HG02642 (cell line): ENCODE measurements around the gene TMCO1.
A peak's percentile ranks its signal among the peaks of the same experiment; 100 is the strongest.
"Not testable (repeated sequence)": the region's sequence is repeated elsewhere in the genome, so short reads cannot be mapped to it uniquely, and the experiment has no call there.

Experiments used
- ATAC-seq: cut with Tn5 transposase; IDR thresholded peaks from one replicate; pipeline ENCODE4 v1.9.1; 2021; ENCODE audit warnings: mild to moderate bottlenecking; ENCODE audit not compliant: unreplicated experiment, poor library complexity

Gene TMCO1

DNA sequence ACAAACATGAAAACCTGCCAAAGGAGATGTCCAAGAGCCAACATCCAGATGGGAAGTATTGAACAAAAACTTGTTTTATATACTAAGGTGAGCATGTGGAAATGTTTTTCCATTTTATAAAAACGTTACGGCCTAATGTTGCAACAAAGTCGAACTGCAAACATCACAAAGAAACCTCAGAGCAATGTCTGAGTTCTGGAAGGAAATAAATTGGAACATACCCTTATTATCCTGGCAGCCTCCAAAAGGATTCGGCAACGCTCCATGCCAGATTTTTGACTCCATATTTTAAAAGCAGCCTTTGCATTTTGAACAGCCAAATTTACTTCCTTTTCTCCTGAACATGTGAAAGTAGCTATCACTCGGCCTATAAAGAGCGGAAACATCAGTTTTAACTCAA is 73.6 kb downstream of the TMCO1 start:
- no peak for ATAC-seq

DNA sequence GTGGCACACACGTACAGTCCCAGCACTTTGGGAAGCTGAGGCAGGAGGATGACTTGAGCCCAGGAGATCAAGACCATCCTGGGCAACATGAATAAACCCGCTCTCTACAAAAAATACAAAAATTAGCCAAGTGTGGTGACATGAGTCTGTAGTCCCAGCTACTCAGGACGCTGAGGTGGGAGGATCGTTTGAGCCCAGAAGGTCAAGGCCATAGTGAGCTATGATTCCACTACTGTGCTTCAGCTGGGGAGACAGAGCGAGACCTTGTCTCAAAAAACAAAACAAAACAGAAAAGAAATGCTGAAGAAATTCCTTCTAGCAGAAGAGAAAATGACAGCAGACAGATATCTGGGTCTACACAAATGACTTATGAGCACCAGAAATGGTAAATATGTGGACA is 80.6 kb downstream of the TMCO1 start:
- no peak for ATAC-seq

DNA sequence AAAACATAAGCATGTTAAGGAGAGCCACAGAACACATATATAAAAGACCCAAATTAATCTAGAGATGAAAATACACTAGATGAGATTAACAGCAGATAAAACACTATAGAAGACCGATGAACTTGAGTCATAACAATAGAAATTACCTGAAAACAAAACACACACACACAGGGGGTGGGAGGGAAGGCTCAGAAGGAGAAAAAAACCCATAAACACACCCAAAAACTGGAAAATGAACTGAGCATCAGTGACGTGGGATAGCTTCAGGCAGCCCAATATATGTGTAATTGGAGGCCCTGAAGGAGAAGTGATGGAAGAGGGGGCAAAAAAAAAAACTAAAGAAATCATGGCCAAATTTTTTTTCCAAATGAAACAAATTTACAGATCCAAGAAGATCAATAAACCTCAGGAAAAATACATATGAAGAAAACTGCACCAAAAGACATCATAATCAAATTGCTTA is 81.7 kb downstream of the TMCO1 start:
- ATAC-seq = peak; percentile 46

DNA sequence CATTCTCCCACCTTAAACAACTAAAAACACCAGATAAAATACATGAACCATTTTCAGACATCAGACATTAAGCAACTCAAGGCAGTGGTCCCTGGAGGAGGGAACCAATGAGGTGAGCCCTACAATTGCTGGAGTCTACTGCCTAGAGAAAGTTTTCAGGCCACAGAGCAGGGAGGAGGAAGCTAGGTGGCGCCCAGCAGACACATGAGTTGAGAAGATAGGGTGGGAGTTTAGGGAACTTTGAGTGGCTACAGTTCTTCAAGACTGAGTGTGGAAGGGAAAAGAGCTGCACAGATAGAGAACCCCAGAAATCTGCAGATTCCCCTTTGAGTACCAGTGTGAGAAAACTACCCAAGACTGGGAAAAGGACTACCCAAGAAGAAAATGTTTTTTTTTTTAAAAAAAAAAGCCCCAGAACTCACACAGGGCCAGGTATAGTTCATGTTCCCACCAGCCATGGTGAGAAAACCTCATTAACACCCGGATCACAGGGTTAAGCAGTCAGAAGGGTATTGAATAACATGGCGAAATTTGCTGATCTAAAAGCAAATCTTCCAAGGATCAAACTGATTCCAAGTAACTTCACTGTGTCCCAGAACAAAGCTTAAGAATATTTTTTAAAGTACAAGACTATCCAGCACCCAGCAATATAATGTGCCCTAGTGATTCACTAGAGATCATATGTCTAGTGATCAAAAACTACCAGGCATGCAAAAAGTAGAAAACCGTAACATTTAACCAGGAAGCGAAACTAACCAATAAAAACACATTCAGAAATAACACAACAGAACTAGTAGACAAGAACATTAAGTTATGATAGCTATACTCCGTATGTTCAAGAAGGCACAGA is 82.3 kb downstream of the TMCO1 start:
- peak; percentile 68 for ATAC-seq

DNA sequence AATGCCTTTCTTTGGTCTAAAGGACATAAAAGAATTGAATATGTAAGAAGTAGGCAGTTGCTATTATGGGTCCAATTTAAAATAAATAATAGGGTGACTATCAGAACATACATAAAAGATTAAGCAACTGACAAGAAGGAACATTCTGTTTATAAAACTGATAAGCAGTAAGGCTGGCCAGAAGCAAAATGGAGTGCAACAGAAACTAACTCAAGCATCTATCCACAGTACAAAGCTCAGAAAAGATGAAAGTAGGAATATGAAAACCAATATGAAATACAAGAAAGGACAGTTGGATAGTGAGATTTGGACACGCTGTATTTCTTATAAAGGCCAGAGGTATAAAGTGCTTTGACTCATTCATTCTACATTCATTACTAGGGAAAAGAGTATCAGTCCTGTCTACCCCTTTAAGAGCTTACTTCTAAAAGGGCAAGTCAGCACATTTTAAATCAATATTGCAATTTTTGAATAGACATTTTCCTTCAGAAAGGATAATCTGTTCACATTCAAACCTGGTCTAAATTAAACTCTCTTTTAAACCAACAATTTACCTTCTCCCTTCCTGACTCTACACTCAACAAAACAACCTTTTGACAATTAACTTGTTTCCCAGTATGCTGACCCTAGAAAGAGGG is 84.7 kb downstream of the TMCO1 start:
- ATAC-seq = no peak

DNA sequence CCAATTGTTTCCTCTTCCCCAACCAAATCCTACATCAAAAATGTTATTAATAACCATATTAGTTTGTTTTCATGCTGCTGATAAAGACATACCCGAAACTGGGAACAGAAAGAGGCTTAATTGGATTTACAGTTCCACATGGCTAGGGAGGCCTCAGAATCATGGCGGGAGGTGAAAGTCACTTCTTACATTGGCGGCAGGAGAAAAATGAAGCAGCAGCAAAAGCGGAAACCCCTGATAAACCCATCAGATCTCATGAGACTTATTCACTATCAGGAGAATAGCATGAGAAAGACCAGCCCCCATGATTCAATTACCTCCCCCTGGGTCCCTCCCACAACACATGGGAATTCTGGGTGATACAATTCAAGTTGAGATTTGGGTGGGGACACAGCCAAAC is 87.9 kb downstream of the TMCO1 start:
- ATAC-seq = not testable (repeated sequence)

DNA sequence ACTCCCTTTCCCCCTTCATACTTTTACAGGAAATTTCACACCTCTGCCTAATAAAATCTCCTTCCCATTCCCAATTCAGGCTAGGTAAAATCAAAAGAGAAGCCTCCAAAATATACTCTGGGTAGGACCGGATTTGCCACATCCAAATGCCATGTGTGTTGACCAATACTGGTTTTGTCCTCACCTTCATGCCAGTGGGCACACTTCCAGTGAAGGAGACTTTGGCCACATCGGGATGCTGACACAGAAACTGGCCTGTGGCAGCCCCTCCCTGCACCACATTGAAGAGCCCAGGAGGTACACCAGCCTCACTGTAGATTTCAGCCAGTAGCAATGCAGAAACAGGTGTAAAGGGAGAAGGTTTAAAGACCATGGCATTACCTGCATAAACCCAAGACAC is 88.4 kb downstream of the TMCO1 start:
- no peak for ATAC-seq

DNA sequence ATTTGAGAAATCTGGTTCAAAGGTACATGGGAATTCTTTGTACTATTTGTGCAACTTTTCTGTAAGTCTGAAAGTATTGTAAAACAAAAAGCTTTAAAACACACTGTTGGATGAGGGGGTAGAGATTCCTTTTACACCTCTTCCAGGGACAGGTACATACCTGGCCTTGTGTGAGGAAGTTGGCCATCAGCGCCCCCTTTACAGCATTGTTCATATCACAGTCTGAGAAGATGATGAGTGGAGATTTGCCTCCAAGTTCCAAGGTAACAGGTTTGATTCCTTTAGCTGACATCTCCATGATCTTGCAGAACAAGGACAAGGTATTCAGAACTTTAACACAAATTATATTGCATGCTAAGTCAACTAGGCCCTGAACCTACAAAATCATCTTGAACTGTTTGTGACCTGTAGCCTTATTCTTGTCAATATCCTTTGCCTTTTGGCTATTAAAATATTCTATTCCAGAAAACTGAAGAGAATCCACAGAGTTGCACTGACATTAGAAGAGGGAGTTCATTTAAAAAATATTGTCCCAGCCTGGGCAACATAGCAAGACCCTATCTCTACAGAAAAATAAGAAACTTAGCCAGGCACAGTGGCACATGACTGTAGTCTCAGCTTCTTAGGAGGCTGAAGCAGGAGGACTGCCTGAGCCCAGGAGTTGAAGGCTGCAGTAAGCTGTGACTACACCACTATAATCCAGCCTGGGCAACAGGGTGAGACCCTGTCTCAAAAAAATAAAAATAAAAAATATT is 89.2 kb downstream of the TMCO1 start:
- no peak for ATAC-seq

DNA sequence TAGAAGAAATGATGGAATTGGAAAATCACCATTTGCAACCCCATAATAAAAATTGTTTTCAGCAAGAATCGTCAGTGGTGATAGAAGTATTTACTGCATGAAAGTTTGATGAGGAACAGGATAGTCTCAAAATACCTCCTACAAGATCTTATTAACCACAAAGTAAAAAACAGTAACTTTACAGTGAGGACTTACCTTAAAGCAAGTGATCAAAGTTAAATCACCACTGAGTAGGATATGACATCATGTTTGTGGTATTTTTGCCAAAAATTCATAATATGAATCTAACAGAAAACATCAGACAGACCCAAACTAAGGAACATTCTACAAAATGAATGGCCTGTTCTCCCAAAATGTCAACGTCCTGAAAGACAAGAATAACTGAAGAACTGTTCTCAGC is 90.2 kb downstream of the TMCO1 start:
- no peak for ATAC-seq
